GM12875 (cell line): ENCODE results near the gene NPTX1.

Experiments used
- H3K4me3 ChIP-seq: one replicate; pipeline ENCODE4 v1.5.1; 2011; ENCODE audit warnings: low read depth, low read length, control low read depth
- CTCF ChIP-seq: IDR thresholded peaks from 2 replicates; pipeline ENCODE4 v1.5.1; 2011; ENCODE audit warnings: low read depth, mild to moderate bottlenecking, control low read depth, inconsistent platforms, low read length, moderate library complexity, borderline replicate concordance; ENCODE audit not compliant: insufficient read depth

The NPTX1 gene

GRCh38 chr17:80464486-80464885, 11.9 kb downstream of the NPTX1 start:
- no peak overlapping the region for H3K4me3 ChIP-seq
- no peak for TF ChIP-seq CTCF

DNA sequence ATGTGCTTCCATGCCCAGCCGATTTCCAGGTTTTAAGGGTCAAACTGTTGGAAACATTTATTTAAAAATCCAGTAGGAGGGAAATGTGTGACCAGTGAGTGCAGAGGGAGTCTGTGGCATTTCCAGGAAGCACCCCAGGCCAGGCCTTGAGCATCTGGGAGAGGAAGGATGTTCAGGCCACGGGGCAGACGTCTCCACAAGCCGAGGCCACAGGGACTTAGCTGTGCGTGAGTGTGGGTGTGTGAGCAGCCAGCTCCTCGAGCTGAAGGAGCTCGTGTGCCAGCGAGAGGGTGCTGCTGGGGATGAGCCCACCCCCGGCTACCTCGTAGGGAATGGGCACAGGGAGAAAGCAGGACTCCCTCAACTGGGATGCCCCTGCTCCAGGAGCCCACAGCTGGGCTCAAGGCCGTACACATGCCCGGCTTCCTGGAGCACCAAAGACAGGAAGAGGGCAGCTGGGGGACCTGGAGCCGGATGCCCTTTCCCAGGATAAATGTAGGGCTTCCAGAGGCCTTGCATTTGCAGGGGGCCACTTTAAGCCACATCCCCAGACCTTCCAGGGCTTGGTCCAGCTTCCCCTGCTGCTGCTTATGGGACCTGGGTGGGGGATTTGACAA, 12.5 kb downstream of the NPTX1 start:
- H3K4me3 ChIP-seq: no peak overlapping the region
- no peak for TF ChIP-seq CTCF

GRCh38 chr17:80461528-80462160, 14.8 kb downstream of the NPTX1 start:
- H3K4me3 ChIP-seq: no peak overlapping the region
- no peak for TF ChIP-seq CTCF

- TF ChIP-seq CTCF: no peak
These were observed 16.0 kb downstream of the NPTX1 start for GRCh38 chr17:80460429-80460834.

DNA sequence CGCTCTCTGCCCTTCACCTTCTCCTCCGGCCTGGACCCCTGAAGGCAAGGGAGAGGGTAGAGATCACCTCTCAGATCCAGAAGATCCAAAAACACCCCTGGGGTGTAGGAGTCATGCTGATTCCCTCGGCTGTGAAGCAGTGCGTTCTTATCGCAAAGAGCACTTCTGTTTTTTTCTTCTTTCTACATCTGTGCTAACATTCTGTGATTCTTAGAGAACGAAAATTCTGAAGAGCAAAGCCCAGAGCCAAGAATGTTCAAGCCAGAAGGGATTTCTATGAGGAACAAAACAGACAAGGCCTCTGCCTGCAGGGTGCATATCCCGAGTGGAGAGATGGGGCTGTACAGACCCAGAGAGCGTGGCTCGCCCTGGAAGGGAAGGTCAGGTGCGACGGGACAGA, 17.2 kb downstream of the NPTX1 start:
- H3K4me3 ChIP-seq: no peak overlapping the region
- TF ChIP-seq CTCF: no peak

More at GRCh38 chr17:80460429-80460834, 16.0 kb downstream of the NPTX1 start:
- no peak overlapping the region for H3K4me3 ChIP-seq

- H3K4me3 ChIP-seq: no peak overlapping the region
- TF ChIP-seq CTCF: no peak
These were observed 18.4 kb downstream of the NPTX1 start for GRCh38 chr17:80458016-80458415.

DNA sequence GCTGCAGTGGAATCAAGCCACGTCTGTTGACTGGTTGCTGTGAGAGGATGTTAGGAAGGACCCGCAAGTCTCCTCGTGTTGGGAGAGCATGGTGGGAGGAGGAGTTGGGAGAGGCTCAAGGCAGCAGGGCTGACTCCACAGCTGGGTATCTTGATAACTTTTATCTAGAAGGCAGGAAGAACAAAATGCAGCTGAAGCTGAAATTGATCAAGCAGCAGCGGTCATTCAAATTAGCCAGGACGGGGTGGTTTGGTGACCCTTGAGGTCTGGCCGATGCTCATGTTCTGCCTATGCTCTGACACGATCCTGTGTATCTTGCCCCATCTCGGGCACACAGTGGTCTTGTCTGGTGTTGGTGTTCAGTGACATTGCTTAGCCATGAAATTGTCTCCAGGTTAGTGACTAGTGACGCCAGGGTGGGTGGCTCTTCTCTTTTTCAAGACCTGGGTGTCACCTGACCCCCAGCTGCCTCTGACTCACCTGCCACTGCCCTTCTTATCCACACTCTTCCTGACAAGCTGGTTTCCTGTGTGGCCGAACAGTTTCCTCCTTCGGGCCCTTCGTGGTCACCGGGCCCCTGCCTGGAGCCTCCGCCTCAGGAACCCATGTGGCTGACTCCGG, 19.1 kb downstream of the NPTX1 start:
- no peak overlapping the region for H3K4me3 ChIP-seq
- TF ChIP-seq CTCF: no peak
